C1 segment of cervical spinal cord (tissue), 14 donors: ENCODE data around the gene GPR173.

ENCODE experiments used
- DNase-seq, 14 donors: peaks; one replicate each; lab custom pipeline; 2025; lab: John Stamatoyannopoulos, UW

Gene GPR173

DNA sequence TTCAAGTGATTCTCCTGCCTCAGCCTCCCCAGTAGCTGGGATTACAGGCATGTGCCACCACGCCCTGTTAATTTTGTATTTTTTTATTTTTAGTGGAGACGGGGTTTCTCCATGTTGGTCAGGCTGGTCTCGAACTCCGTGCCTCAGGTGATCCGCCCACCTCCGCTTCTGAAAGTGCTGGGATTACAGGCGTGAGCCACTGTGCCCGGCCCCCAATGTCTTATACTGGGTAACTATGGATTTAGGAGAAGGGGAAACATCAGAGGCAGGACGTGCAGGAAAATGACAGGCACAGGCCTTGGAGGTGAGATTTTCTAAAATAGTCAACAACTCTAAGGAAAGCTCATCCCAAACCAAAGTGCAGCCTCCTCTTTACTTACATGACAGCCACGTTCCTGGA is 22.5 kb downstream of the GPR173 start:
- no peak for DNase-seq

DNA sequence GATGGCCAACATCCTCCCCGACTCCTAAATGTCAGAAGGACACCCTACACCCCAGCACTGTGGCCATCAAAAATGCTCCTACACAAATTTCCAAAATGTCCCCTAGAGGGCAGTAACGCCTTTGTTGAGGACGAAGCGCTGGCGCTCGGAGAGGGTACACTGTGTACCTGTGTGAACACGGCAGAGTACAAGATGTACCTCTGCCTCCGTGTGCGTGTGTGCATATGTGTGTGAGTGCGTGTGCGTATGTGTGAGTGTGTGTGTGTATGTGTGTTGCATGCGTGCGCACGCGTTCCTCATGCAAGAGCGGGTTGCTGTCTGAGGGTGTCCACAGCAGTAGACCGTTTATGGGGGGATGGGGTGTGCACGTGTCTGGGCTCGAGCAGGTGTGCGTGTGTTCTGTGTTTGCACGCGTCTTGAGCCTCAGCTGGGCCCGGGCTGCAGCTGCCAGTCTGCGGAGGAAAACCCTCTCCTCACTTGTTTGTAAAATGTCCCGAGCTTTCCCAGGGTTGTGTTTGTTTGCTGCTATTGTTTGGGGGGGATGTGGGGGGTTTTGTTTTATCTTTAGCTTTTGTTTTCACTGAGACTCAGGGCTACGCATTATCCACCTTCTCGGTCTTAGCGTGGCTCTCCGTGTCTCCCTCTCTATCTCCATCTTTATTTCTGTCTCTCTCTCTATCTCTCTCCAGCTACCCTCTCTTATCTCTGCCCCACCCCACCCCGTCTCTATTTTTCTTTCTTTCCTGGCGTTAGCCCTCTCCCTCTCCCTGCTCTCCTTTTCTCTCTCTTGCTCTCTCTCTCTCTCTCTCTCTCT is 23.2 kb downstream of the GPR173 start:
- DNase-seq, result peak in 9 of 14 donors; percentile 3 to 72 (median 22)

DNA sequence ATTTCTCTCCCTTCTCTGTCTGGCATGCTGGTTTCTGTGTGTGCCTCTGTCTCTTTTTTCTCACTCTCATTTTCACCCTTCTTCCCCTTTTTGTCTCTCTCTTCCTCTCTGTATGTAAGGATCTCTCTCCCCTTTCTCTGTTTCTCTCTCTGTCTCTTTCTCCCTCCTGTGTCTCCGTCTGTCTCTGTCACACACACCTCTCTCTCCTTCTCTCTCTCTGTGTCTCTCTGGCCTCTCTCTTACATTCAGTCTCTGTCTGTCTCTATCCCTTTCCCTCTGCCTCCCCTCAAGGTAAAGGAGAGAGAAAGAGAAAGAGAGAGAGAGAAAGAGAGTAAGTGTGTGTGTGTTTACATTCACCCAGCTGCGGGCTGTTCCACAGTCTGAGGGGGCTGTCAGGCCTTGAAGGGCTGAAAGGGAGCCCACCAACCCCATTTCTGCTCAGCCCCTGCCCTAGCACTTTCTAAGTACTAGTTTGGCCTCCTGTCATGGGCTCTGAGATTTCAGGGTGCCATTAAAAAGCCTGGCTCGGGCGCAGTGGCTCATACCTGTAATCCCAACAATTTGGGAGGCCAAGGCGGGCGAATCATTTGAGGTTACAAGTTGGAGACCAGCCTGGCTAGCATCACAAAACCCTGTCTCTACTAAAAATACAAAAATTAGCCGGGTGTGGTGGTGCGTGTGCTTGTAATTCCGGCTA is 24.0 kb downstream of the GPR173 start:
- DNase-seq, result no peak

DNA sequence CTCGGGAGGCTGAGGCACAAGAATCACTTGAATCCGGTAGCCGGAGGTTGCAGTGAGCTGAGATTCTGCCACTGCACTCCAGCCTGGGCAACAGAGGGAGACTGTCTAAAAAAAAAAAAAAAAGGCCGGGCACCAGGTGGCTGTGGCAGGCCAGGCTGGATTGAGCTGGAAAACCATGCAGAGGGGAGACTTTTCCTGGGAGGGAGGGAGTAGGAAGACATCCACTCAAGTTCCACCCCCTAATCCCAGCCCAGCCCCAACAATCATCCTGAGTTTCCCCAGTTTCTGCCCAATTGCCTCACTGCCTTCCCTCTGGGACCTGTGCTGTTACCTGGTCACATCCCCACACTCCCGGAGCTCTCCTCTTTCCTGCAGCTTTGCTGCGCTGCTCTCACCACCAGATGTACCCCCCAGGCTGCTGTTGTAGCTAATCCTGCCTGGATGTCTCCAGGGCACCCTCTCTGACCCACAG is 24.6 kb downstream of the GPR173 start:
- DNase-seq, result peak in 1 of 14 donors; percentile 61

DNA sequence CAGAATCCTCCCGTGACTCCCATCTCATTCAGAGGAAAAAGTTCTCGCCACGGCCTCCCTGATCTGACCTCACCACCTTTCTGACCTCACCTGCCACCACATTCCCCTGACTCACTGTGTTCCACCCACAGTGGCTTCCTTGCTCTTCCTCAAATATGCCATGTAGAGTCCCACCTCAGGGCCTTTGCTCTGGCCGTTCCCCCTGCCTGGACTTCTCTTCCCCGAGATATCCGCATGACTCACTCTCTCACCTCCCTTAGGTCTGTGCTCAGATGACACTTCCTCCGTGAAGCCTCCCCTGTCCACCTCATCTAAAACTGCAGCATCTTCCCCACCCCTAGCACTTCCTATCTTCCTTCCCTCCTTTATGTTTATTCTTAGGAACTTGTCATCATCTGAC is 26.4 kb downstream of the GPR173 start:
- no peak for DNase-seq

DNA sequence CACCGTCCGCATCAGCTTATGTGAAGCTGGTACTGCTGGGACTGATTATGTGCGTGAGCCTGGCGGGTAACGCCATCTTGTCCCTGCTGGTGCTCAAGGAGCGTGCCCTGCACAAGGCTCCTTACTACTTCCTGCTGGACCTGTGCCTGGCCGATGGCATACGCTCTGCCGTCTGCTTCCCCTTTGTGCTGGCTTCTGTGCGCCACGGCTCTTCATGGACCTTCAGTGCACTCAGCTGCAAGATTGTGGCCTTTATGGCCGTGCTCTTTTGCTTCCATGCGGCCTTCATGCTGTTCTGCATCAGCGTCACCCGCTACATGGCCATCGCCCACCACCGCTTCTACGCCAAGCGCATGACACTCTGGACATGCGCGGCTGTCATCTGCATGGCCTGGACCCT is 28.1 kb downstream of the GPR173 start:
- no peak for DNase-seq

DNA sequence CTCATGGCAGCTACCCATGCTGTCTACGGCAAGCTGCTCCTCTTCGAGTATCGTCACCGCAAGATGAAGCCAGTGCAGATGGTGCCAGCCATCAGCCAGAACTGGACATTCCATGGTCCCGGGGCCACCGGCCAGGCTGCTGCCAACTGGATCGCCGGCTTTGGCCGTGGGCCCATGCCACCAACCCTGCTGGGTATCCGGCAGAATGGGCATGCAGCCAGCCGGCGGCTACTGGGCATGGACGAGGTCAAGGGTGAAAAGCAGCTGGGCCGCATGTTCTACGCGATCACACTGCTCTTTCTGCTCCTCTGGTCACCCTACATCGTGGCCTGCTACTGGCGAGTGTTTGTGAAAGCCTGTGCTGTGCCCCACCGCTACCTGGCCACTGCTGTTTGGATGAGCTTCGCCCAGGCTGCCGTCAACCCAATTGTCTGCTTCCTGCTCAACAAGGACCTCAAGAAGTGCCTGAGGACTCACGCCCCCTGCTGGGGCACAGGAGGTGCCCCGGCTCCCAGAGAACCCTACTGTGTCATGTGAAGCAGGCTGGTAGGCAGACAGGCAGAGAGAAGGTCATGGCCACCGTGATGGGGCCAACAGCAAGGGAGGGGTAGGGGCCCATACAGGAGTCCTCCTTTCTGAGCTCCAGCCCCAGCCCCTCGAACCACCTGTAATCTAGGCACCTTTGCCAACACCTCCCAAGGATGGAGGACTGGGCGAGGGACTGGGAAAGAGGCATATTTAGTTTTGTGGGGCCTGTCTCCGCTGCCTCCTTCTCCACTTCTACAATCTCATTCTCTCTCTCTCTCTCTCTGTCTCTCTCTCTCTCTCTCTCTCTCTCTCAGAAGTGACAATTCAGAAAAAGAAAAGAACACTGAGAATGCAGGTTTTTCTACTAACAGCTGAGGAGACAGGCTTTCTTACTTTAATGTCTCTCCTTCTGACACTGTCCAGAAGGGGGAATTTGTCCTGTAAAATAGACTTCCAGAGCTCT is 28.9 kb downstream of the GPR173 start:
- DNase-seq, result no peak

DNA sequence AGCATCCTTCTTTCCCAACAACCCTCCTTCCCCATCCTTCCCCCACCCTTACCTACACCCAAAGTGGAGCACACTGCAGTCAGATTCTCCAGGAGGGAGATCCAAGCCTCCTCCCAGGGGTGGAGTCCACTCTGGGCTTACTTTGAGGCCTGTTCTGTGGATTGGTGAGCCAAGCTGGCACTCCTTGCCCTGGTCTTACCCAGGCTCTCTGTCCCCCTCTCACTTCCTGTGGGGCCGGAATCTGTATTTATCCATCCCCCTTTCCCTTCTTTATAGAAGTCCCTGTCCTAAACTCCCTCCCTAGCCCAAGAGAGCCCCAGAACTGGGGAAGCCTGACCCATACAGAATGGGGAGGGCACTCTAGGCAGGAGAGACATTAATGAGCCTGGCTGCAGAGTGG is 30.4 kb downstream of the GPR173 start:
- no peak for DNase-seq

DNA sequence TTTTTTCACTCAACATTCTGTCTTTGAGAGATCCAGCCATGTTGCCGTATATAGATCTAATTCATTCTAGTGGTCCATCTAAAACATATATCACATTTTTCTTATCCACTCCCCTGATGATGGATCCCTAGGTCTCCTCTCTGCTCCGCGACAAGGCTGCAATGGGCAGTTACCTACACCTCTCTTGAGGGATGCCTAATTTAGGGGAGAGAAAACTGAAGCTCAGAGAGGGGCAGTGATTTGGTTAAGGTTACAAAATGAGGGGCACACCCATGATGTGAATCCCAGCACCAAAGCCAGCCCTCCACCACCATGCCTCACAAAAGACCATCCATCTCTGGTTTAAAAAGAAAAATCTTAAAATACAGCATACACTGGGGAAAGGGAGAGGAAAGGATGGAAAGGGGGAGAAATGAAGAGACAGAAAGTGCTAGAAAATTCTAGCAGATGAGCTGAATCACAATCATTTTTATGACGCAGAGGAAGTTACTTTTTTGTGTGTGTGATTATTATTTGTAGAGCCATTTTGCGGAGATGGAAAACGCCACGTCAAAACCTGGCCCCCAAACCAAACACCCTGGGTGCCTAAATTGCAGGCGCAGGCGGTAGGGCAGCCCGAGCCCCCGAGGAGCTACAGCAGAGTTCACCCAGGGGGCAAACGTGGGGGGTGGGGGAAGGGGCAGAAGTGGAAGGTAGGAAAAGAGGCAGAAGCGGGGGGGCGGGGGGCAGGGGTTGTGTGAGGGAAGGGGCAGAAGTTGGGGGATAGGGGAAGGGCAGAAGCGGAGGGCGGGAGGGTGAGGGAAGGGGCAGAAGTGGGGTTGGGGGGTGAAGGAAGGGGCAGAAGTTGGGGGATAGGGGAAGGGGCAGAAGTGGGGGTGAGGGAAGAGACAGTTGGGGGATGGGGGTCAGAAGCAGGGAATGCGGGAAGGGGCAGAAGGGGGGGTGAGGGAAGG is 32.3 kb downstream of the GPR173 start:
- peak in 1 of 14 donors; percentile 8 for DNase-seq

DNA sequence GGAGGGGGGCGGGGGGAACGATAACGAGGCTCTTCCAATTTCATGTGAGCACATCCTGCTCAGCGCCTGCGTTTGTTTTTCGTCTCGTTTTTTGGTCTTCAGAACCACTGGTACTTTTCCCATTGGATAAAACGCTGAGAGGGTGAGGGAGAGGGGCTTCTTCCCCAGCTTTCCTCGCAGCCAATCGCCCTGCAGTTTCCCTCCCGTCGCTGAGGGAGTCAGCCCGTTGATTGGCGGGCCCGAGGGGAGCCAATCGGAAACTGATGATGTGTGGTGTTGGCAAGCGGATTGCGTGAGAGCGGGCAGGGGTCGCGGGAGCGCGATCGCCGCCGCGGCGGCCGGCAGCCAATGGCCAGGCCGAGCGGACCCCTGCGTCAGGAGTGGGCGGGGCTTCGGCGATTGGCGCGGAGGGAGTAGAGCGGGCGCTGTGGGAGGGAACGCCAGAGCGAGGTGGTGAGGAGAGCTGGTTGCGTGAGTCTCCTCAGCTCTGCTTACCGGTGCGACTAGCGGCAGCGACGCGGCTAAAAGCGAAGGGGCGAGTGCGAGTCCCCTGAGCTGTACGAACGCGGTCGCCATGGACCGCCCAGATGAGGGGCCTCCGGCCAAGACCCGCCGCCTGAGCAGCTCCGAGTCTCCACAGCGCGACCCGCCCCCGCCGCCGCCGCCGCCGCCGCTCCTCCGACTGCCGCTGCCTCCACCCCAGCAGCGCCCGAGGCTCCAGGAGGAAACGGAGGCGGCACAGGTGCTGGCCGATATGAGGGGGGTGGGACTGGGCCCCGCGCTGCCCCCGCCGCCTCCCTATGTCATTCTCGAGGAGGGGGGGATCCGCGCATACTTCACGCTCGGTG is 33.6 kb downstream of the GPR173 start, which contains the start of gene TSPYL2:
TSPYL2 (plus strand) TSS at position 443 of the 848 bp plus-strand sequence; CDS start at position 575, 132 bp downstream.
- DNase-seq, result peak; percentile 49 to 95 (median 87)

DNA sequence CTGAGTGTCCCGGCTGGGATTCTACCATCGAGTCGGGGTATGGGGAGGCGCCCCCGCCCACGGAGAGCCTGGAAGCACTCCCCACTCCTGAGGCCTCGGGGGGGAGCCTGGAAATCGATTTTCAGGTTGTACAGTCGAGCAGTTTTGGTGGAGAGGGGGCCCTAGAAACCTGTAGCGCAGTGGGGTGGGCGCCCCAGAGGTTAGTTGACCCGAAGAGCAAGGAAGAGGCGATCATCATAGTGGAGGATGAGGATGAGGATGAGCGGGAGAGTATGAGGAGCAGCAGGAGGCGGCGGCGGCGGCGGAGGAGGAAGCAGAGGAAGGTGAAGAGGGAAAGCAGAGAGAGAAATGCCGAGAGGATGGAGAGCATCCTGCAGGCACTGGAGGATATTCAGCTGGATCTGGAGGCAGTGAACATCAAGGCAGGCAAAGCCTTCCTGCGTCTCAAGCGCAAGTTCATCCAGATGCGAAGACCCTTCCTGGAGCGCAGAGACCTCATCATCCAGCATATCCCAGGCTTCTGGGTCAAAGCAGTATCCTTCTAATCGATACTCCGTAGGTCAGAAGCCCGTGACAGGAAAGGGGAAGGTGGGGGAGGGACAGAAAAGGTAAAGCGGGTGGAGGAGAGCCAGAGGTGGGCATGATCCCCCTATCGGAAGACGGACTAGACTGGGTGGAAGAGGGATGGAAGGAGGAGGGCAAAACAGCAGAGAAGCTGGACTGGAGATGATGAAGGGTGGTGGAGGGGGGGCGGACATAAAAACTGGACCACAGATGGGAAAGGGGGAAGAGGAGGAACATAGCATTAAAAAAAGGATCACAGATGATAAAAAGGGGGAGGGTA is 34.4 kb downstream of the GPR173 start:
- peak in 1 of 14 donors; percentile 19 for DNase-seq

DNA sequence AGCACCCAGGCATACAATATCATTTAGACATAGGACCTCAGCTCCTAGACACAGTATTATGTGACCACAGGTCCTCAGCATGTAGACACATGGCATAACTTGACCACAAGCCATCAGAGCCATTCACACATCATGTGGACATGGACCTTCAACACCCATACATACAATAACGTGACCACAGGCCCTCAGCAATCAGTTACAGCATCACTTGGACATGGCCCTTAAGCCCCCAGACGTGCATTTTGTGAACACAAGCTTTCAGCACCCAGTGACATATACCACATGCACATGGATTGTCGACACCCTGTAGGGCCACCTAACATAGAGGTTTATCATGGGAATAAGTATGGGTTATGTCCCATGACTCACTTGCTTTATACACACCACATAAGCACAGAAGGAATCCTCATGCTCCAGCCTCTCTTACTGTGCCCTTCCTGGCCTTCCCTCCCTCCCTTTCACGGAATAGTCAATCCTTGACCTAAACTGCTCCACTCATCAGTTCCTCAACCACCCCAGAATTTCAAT is 35.5 kb downstream of the GPR173 start:
- peak in 1 of 14 donors; percentile 11 for DNase-seq

DNA sequence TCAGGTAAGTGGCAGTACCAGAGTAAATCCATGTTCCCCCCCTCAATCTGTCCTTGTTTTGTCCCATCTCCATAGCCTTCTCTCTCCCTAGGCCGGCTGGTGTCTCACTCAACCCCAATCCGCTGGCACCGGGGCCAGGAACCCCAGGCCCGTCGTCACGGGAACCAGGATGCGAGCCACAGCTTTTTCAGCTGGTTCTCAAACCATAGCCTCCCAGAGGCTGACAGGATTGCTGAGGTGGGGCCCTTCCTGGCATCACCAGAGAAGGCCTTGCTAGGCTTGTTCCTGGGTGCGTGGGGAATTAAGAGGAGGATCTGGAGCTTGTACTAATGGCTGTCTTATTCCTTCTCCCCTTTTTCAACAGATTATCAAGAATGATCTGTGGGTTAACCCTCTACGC is 36.3 kb downstream of the GPR173 start:
- DNase-seq, result no peak

DNA sequence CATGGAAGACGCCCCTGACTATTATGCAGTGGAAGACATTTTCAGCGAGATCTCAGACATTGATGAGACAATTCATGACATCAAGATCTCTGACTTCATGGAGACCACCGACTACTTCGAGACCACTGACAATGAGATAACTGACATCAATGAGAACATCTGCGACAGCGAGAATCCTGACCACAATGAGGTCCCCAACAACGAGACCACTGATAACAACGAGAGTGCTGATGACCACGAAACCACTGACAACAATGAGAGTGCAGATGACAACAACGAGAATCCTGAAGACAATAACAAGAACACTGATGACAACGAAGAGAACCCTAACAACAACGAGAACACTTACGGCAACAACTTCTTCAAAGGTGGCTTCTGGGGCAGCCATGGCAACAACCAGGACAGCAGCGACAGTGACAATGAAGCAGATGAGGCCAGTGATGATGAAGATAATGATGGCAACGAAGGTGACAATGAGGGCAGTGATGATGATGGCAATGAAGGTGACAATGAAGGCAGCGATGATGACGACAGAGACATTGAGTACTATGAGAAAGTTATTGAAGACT is 37.2 kb downstream of the GPR173 start:
- DNase-seq, result no peak

DNA sequence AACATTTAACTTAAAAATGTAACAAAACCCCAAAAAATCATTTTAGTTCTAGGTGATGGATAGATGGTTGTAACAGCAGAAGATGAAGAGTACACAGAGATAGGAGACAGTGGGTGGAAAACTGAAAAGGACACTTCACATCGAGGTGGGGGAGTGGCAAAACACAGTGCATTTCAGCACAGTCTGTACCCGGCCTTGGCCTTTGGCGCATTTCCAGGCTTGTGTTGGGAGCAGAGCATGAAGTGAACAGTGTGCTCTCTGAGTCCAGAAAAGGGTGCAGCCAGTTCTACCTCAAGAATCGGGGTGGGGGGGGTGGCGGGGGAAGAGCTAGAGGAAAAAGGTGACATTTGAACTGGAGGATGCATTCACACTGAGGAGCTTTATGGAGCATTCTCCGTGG is 37.9 kb downstream of the GPR173 start:
- peak in 2 of 14 donors; percentile 18 to 48 for DNase-seq

DNA sequence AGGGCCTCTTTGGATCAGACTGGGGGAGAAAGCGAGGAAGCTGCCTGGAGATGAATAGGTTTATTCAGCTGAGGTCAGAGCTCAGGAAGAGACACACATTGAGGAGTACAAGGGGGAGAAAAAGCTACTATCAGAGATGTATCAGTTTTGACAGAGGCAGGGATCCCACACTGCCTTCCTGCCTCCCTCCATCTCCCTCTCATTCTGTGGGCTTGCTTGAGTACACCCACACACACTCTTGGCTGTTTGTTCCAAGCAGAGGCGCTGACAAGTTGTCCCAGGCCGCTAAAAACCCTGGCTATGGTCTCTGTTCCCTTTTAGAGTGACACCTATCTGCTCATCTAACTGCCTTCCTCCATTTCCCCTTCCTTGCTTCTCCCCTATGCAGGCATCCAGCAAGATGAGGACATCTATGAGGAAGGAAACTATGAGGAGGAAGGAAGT is 38.8 kb downstream of the GPR173 start:
- no peak for DNase-seq

DNA sequence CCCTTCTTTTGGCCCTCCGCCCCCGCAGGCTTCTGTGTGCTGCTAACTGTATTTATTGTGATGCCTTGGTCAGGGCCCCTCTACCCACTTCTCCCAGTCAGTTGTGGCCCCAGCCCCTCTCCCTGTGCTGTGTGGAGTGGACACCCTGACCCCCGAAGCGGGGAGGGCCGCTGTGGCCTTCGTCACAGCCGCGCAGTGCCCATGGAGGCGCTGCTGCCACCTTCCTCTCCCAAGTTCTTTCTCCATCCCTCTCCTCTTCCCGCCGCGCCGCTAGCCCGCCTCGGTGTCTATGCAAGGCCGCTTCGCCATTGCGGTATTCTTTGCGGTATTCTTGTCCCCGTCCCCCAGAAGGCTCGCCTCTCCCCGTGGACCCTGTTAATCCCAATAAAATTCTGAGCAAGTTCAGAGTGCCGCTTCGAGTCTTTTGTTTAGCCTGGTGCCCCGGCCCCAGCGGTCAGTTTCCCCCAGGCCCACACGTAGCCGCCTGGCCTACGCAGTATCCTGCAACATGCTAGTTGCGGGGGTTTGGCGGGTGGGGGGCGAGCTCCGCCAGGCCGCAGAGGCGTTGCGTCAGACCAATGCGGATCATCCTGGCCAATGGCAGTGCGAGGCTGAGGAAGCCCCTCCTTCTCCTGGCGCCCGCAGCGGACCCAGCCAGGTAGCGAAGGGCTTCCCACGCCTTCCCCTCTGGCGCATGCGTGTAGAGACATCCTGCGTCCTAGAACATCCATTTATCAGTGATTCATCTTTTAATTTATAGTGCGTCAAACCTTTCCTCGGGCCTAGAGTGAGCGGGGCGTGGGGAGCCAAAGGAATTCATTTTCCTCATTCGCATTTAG is 39.8 kb downstream of the GPR173 start:
- DNase-seq, result peak in 7 of 14 donors; percentile 3 to 90 (median 38)
